GM12878 (cell line): ENCODE data around the gene SMOC2. TPM values are rescaled to one million over a fixed set of nuclear protein-coding genes. Genes with fewer than 3 reads are reported as not detected.

Experiments used
- ATAC-seq: fragments of 200-7000 bp; cut with Tn5 transposase; 3 replicates; pipeline ENCODE4 v1.9.1; 2020; ENCODE audit warnings: mild to moderate bottlenecking, moderate library complexity
- BruUV-seq: library from RNA; stranded (reverse); fragments of 400-500 nt; replicated peaks from 2 replicates; lab custom pipeline; 2021; lab: Mats Ljungman, UMichigan
- CTCF ChIA-PET: fragments of 300-600 bp; sonication (Branson Sonifier 250); formaldehyde crosslinking; extraction: SDS; loops from one replicate; lab custom pipeline; 2021; ENCODE audit warnings: inconsistent platforms; lab: Yijun Ruan, JAX
- POLR2A ChIA-PET: fragments of 350-600 bp; formaldehyde crosslinking; extraction: SDS; loops from one replicate; lab custom pipeline; 2021; ENCODE audit warnings: inconsistent platforms; lab: Charles Lee
- RAD21 ChIA-PET: fragments of 300-600 bp; sonication (Branson Sonifier 250); formaldehyde crosslinking; loops from one replicate; lab custom pipeline; 2023; ENCODE audit warnings: antibody characterized with exemption; ENCODE audit not compliant: unreplicated experiment; lab: Charles Lee
- SMC1A ChIA-PET: fragments of 300-600 bp; sonication (Branson Sonifier 250); formaldehyde crosslinking; loops from one replicate; lab custom pipeline; 2023; ENCODE audit not compliant: unreplicated experiment, uncharacterized antibody; lab: Charles Lee
- DNase-seq: peaks from one replicate; pipeline ENCODE4 v3.0.0-alpha.2; 2011; ENCODE audit warnings: low read depth, low spot score
- FAIRE-seq: peaks from 3 replicates; lab custom pipeline; 2011; peaks lifted over from hg19 to GRCh38; lab: Jason Lieb, UNC
- H2AFZ ChIP-seq: 2 replicates; pipeline ENCODE4 v1.6.0; 2011; ENCODE audit warnings: low read depth, low read length, control low read depth; ENCODE audit not compliant: control insufficient read depth
- H3K27ac ChIP-seq: 2 replicates; pipeline ENCODE4 v1.5.1; 2011; ENCODE audit warnings: control low read depth; ENCODE audit not compliant: control insufficient read depth, insufficient read depth
- H3K27me3 ChIP-seq, 2 experiments: replicated peaks in 1 of 2; 2 replicates each; pipeline versions ENCODE4 v1.6.0 to v1.6.1; 2011; ENCODE audit warnings: low read length in 1 of 2; ENCODE audit not compliant: control insufficient read depth in 2 of 2, insufficient read depth in 2 of 2
- H3K36me3 ChIP-seq, 2 experiments: 2 replicates each; pipeline ENCODE4 v1.5.1; 2011; ENCODE audit warnings: low read length in 1 of 2; ENCODE audit not compliant: control insufficient read depth in 2 of 2, insufficient read depth in 2 of 2
- H3K4me1 ChIP-seq: 2 replicates; pipeline ENCODE4 v1.6.1; 2011; ENCODE audit warnings: mild to moderate bottlenecking, low read length, moderate library complexity, mixed read lengths; ENCODE audit not compliant: control insufficient read depth, insufficient read depth
- H3K4me2 ChIP-seq: 2 replicates; pipeline ENCODE4 v1.6.0; 2011; ENCODE audit warnings: control low read depth; ENCODE audit not compliant: control insufficient read depth, insufficient read depth
- H3K4me3 ChIP-seq: fragments of 200-600 bp; sonication (generic); 2 replicates; pipeline ENCODE4 v1.5.1; 2016
- H3K79me2 ChIP-seq: 2 replicates; pipeline ENCODE4 v1.6.0; 2011; ENCODE audit warnings: low read length; ENCODE audit not compliant: control insufficient read depth, insufficient read depth
- H3K9ac ChIP-seq: 2 replicates; pipeline ENCODE4 v1.8.0; 2011; ENCODE audit warnings: low read length, control low read depth, mixed read lengths; ENCODE audit not compliant: control insufficient read depth, insufficient read depth
- H3K9me3 ChIP-seq: replicated peaks from 3 replicates; pipeline ENCODE4 v1.5.1; 2011; ENCODE audit warnings: mild to moderate bottlenecking, low read length; ENCODE audit not compliant: control insufficient read depth, insufficient read depth
- H4K20me1 ChIP-seq: 2 replicates; pipeline ENCODE4 v1.6.0; 2011; ENCODE audit not compliant: control insufficient read depth, insufficient read depth
- ATF7 ChIP-seq: fragments of 450-650 bp; IDR thresholded peaks from 2 replicates; pipeline ENCODE4 v1.6.1; 2016; ENCODE audit warnings: low read depth, mild to moderate bottlenecking
- CHD1 ChIP-seq: IDR thresholded peaks from 2 replicates; pipeline ENCODE4 v1.6.1; 2012; ENCODE audit warnings: low read depth, low read length, improper control_type of control experiment
- CREM ChIP-seq: IDR thresholded peaks from 2 replicates; pipeline ENCODE4 v1.6.1; 2014; ENCODE audit warnings: antibody characterized with exemption, low read depth
- FOXM1 ChIP-seq: IDR thresholded peaks from 2 replicates; pipeline ENCODE4 v1.6.1; 2012; ENCODE audit warnings: low read depth, mild to moderate bottlenecking, inconsistent platforms, low read length, moderate library complexity
- NR2C2 ChIP-seq: IDR thresholded peaks from 2 replicates; pipeline ENCODE4 v1.6.1; 2011; ENCODE audit warnings: borderline replicate concordance, low read depth; ENCODE audit not compliant: control insufficient read depth, insufficient read length
- SMARCA5 ChIP-seq: fragments of 450-650 bp; IDR thresholded peaks from 2 replicates; pipeline ENCODE4 v1.6.1; 2017; ENCODE audit warnings: mild to moderate bottlenecking
- SREBF2 ChIP-seq: IDR thresholded peaks from 2 replicates; pipeline ENCODE4 v1.6.1; 2012; ENCODE audit warnings: mild to moderate bottlenecking, low read length
- TCF12 ChIP-seq: IDR thresholded peaks from 2 replicates; pipeline ENCODE4 v1.6.1; 2011; ENCODE audit warnings: low read depth, mild to moderate bottlenecking, low read length
- YBX1 ChIP-seq: fragments of 450-650 bp; IDR thresholded peaks from 2 replicates; pipeline ENCODE4 v1.6.1; 2016; ENCODE audit warnings: antibody characterized with exemption
- YY1 ChIP-seq: IDR thresholded peaks from 2 replicates; pipeline ENCODE4 v1.6.1; 2011; ENCODE audit warnings: low read depth, mild to moderate bottlenecking, low read length
- ZNF274 ChIP-seq: IDR thresholded peaks from one replicate; pipeline ENCODE4 v1.8.0; 2011; ENCODE audit not compliant: insufficient read length, insufficient read depth
- WGBS: methylation state at CpG from one replicate; pipeline ENCODE4 v1.1.6; 2016; ENCODE audit warnings: low lambda C conversion rate; ENCODE audit not compliant: insufficient replicate concordance, insufficient coverage; ENCODE audit errors: missing lambda C conversion rate; 5-methylcytosine and 5-hydroxymethylcytosine counted together
- in situ Hi-C: fragments of 300-500 bp; cut with MboI; formaldehyde crosslinking; loops from 9 replicates; pipeline ENCODE4 v1.14.3; 2018; ENCODE audit warnings: mixed read lengths
- intact Hi-C: fragments of 100-400 bp; cut with micrococcal nuclease; formaldehyde crosslinking; loops from one replicate; pipeline ENCODE4 v1.14.2; 2022; ENCODE audit not compliant: unreplicated experiment
- polyA plus RNA-seq, 11 experiments: library from polyadenylated mRNA; depleted of rRNA in 4 of 11; unstranded in 6 of 11; stranded (reverse) in 5 of 11; fragments of >200 nt; fragmentation: Nextera tagmentation in 4 of 11; fragmentation: Illumina TruSeq in 1 of 11; extraction: Ambion mirVana in 4 of 11; extraction: Trizol in 1 of 11; gene quantifications; 1 replicate in 1 of 11; 2 replicates in 10 of 11; pipeline versions ENCODE4 v1.2.1 to v1.2.3, GENCODE V29; 2011 to 2016; ENCODE audit warnings: inconsistent platforms in 2 of 11, missing spikeins in 2 of 11, low read depth in 1 of 11
- total RNA-seq, 4 experiments: library from RNA; depleted of rRNA in 3 of 4; stranded (reverse); fragments of >200 nt in 3 of 4; fragmentation: Illumina TruSeq in 1 of 4; extraction: Trizol in 1 of 4; gene quantifications; 2 replicates each; pipeline versions ENCODE4 v1.2.1 to v1.2.3, GENCODE V29; 2013 to 2021
- TF ChIP-seq, protein P1 (sequence below): fragments of 450-650 bp; IDR thresholded peaks from 2 replicates; pipeline ENCODE4 v1.6.1; 2018; ENCODE audit warnings: borderline replicate concordance, mild to moderate bottlenecking; ENCODE audit not compliant: partially characterized antibody

Gene SMOC2
- total and polyA plus RNA-seq, 10 of the 15 experiments (the other 5 are each of a cell fraction or from before 2014, with no cell fraction given) = 0.10 to 0.12 TPM; not detected in 8

DNA sequence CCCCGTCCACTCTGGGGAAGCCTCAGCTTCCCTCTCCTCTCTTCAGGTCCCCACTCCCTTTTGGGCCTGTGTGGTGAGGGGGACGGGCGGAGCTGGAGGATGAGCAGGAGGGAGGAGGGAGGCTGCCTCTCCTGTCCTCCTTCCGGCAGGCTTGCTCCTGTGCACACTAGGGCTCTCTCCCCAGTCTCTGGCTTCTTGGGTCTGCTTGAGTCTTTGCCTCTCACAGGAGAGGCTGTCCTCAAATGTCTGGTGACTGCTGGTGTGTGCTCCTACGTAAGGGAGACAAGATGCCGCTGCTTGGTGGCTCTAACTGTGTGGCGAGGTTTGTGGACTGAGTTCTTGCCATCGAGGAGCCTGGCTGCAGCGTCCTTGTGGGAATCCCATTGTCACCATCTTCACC is 8.8 kb upstream of the SMOC2 start:
- no peak for DNase-seq

More for the DNA sequence above, 8.8 kb upstream of the SMOC2 start:
- ChIA-PET RAD21 (no interaction called here), SMC1A (no interaction called here), CTCF (interaction anchor here (0.7 kb wide), 1 partner anchor 232 kb away, joined by 4 read pairs; no protein-coding TSS in a partner anchor), POLR2A (no interaction called here)
- Histone ChIP-seq H3K4me2 (no peak overlapping the region), H4K20me1 (no peaks in the 10 kb centered on the region), H3K9ac (no peak overlapping the region), H3K36me3 (no peaks in the 10 kb centered on the region), H2AFZ (no peak overlapping the region), H3K4me1 (no peaks in the 10 kb centered on the region), H3K9me3 (no peaks in the 10 kb centered on the region), H3K4me3 (no peak overlapping the region), H3K79me2 (no peaks in the 10 kb centered on the region), H3K27ac (no peak overlapping the region), H3K27me3 (no peaks in the 10 kb centered on the region)
- BruUV-seq = no TSS peak
- intact Hi-C loops = no loop called here
- ATAC-seq (no peak), FAIRE-seq (no peak)
- in situ Hi-C loops = no loop called here
- TF ChIP-seq CREM (no peak), TCF12 (no peak), SREBF2 (no peak), ATF7 (no peak), FOXM1 (no peak), NR2C2 (no peak), ZNF274 (no peak), SMARCA5 (no peak), YBX1 (no peak), YY1 (no peak), CHD1 (no peak)
- TF ChIP-seq, protein P1, sequence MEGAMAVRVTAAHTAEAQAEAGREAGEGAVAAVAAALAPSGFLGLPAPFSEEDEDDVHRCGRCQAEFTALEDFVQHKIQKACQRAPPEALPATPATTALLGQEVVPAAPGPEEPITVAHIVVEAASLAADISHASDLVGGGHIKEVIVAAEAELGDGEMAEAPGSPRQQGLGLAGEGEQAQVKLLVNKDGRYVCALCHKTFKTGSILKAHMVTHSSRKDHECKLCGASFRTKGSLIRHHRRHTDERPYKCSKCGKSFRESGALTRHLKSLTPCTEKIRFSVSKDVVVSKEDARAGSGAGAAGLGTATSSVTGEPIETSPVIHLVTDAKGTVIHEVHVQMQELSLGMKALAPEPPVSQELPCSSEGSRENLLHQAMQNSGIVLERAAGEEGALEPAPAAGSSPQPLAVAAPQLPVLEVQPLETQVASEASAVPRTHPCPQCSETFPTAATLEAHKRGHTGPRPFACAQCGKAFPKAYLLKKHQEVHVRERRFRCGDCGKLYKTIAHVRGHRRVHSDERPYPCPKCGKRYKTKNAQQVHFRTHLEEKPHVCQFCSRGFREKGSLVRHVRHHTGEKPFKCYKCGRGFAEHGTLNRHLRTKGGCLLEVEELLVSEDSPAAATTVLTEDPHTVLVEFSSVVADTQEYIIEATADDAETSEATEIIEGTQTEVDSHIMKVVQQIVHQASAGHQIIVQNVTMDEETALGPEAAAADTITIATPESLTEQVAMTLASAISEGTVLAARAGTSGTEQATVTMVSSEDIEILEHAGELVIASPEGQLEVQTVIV = no peak
- 6% methylated on average over 9 of the region's 9 CpGs for WGBS
